Hematopoietic multipotent progenitor cell (in vitro differentiated cells): ENCODE measurements around the gene AASDH. TPM values are rescaled to one million over a fixed set of nuclear protein-coding genes. Genes with fewer than 3 reads are reported as not detected.

Experiments
- DNase-seq, 3 donors: peaks; one replicate each; pipeline ENCODE4 v3.0.0-alpha.2; 2011 to 2015; ENCODE audit warnings: low read depth in 2 of 3, low spot score in 2 of 3
- total RNA-seq: library from RNA; depleted of rRNA; stranded (reverse); fragments of >200 nt; gene quantifications from one replicate; pipeline ENCODE4 v1.2.3, GENCODE V29; 2012

The AASDH gene
- total RNA-seq, 1 donor: 9.2 TPM

GRCh38 chr4:56321251-56321650, 66.0 kb downstream of the AASDH start:
- no peak for DNase-seq

GRCh38 chr4:56320293-56320692, 67.0 kb downstream of the AASDH start:
- no peak for DNase-seq

- DNase-seq: no peak
Measured at GRCh38 chr4:56318555-56318954, 68.7 kb downstream of the AASDH start.

GRCh38 chr4:56317749-56318148, 69.5 kb downstream of the AASDH start:
- DNase-seq: no peak

GRCh38 chr4:56316011-56316650, 71.2 kb downstream of the AASDH start:
- DNase-seq: no peak

GRCh38 chr4:56315543-56315942, 71.7 kb downstream of the AASDH start:
- DNase-seq: no peak

GRCh38 chr4:56315041-56315440, 72.2 kb downstream of the AASDH start:
- DNase-seq: no peak

- no peak for DNase-seq
Measured at GRCh38 chr4:56314207-56314915, 72.9 kb downstream of the AASDH start.

GRCh38 chr4:56313132-56313531, 74.2 kb downstream of the AASDH start:
- no peak for DNase-seq

GRCh38 chr4:56311299-56311975, 75.9 kb downstream of the AASDH start:
- no peak for DNase-seq

- DNase-seq: no peak
Measured at GRCh38 chr4:56310401-56311125, 76.7 kb downstream of the AASDH start.

GRCh38 chr4:56308384-56308783, 78.9 kb downstream of the AASDH start:
- no peak for DNase-seq

- no peak for DNase-seq
Measured at GRCh38 chr4:56307423-56307822, 79.9 kb downstream of the AASDH start.

GRCh38 chr4:56305390-56305789, 81.9 kb downstream of the AASDH start:
- DNase-seq: no peak

GRCh38 chr4:56303921-56304320, 83.4 kb downstream of the AASDH start:
- no peak for DNase-seq

GRCh38 chr4:56302760-56303159, 84.5 kb downstream of the AASDH start:
- DNase-seq: no peak

GRCh38 chr4:56301997-56302496, 85.2 kb downstream of the AASDH start:
- no peak for DNase-seq

- DNase-seq: peak; percentile 29 to 82 (median 65)
Measured at GRCh38 chr4:56301181-56301996, 85.9 kb downstream of the AASDH start.

GRCh38 chr4:56298236-56298635, 89.1 kb downstream of the AASDH start:
- no peak for DNase-seq

- no peak for DNase-seq
Measured at GRCh38 chr4:56297776-56298175, 89.5 kb downstream of the AASDH start.
